Peyer's patch (tissue), 4 donors: Measurements from ENCODE around the gene EPHB1. TPM values are rescaled to one million over a fixed set of nuclear protein-coding genes. Genes with fewer than 3 reads are reported as not detected.
A peak's percentile ranks its signal among the peaks of the same experiment; 100 is the strongest.

Experiments used
- DNase-seq, 3 donors: peaks; one replicate each; pipeline ENCODE4 v3.0.0-alpha.2; 2017 to 2019
- H3K27ac ChIP-seq, 4 donors: fragments of 200-600 bp; sonication (generic); one replicate each; pipeline ENCODE4 v1.5.1; 2016 to 2019
- H3K27me3 ChIP-seq, 2 donors: fragments of 200-600 bp; sonication (generic); one replicate each; pipeline ENCODE4 v1.5.1; 2019
- H3K36me3 ChIP-seq, 3 donors: fragments of 200-600 bp; sonication (generic); one replicate each; pipeline ENCODE4 v1.5.1; 2016 to 2019
- H3K4me1 ChIP-seq, 4 donors: fragments of 200-600 bp; sonication (generic); one replicate each; pipeline ENCODE4 v1.5.1; 2016 to 2019
- H3K4me3 ChIP-seq, 4 donors: fragments of 200-600 bp; sonication (generic); 1 replicate in 3 of 4; 2 replicates in 1 of 4; pipeline ENCODE4 v1.5.1; 2016 to 2019; ENCODE audit warnings: mild to moderate bottlenecking in 1 of 4
- H3K9me3 ChIP-seq, 4 donors: fragments of 200-600 bp; sonication (generic); one replicate each; pipeline ENCODE4 v1.5.1; 2016 to 2019; ENCODE audit warnings: mild to moderate bottlenecking in 1 of 4
- POLR2A ChIP-seq, 2 donors: fragments of 450-650 bp; IDR thresholded peaks; one replicate each; pipeline ENCODE4 v1.5.1; 2017; ENCODE audit warnings: antibody characterized with exemption in 2 of 2, mild to moderate bottlenecking in 2 of 2, moderate library complexity in 2 of 2
- total RNA-seq, 4 donors: library from RNA; depleted of rRNA; stranded (reverse); fragments of >200 nt; gene quantifications; one replicate each; pipeline ENCODE4 v1.1.0, GENCODE V29; 2016
- TF ChIP-seq, protein P1 (sequence below), 6 experiments: fragments of 450-650 bp in 4 of 6; fragments of 200-600 bp in 2 of 6; sonication (generic) in 1 of 6; IDR thresholded peaks; one replicate each; pipeline ENCODE4 v1.5.1; 2017 to 2019; ENCODE audit warnings: antibody characterized with exemption in 6 of 6, mild to moderate bottlenecking in 3 of 6, moderate library complexity in 1 of 6

The EPHB1 gene
- total RNA-seq, 4 donors from 2014 or later: 0.18 to 3.2 (median 0.68) TPM

DNA sequence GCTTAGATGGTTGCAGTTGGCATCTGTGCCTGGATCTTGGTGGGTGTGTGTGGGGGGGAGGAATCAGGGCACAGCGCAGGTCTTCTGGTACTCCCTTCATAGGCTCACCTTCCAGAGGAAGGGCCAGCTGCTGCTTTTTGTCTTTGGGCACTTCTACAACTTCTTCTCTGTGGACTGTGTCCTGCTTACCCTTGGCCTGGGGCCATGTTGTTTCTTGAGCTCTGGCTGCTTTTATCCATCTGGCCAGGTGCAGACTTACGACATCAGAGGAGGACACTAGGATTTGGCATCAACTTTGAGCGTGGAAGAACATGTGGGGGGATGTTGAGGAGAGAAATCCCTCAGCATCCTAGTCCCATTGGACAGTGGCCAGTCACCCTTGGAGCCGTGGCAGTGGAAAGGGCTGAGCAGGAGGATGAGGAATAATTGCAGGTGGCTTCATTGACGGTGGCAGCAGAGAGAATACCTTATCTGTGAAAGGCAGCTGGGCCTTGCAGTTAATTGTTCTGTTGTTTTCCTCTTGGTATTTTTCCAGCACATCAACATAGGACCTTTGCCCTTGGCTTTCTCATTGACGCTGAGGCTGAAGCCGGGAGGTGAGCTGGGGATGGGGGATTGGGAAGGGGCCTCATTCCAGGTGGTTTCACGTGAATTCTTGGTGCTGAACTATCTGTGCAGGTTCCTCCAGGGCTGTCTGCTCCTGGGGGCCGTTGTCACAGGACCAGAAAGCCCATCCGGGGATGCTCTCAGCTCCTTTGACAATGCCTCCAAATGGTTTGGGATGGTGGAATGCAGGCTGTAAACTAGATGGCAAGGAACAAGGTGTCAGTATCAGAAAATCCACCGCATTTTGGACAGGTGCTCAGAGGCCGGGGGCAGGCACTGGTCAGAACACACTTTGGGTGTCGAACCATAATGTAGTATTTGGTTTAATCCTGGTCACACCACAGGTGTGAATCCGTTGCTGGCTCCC is 9.7 kb downstream of the EPHB1 start:
- Histone ChIP-seq H3K9me3 (no peaks in the 10 kb centered on the region), H3K27me3 (no peaks in the 10 kb centered on the region), H3K4me1 (no peaks in the 10 kb centered on the region), H3K36me3 (no peaks in the 10 kb centered on the region), H3K27ac (no peak overlapping the region), H3K4me3 (no peak overlapping the region)
- DNase-seq: no peak
- TF ChIP-seq, protein P1, sequence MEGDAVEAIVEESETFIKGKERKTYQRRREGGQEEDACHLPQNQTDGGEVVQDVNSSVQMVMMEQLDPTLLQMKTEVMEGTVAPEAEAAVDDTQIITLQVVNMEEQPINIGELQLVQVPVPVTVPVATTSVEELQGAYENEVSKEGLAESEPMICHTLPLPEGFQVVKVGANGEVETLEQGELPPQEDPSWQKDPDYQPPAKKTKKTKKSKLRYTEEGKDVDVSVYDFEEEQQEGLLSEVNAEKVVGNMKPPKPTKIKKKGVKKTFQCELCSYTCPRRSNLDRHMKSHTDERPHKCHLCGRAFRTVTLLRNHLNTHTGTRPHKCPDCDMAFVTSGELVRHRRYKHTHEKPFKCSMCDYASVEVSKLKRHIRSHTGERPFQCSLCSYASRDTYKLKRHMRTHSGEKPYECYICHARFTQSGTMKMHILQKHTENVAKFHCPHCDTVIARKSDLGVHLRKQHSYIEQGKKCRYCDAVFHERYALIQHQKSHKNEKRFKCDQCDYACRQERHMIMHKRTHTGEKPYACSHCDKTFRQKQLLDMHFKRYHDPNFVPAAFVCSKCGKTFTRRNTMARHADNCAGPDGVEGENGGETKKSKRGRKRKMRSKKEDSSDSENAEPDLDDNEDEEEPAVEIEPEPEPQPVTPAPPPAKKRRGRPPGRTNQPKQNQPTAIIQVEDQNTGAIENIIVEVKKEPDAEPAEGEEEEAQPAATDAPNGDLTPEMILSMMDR (IDR thresholded peaks at IDR 0.05): no peak
- no peak for TF ChIP-seq POLR2A (IDR thresholded peaks at IDR 0.05)

DNA sequence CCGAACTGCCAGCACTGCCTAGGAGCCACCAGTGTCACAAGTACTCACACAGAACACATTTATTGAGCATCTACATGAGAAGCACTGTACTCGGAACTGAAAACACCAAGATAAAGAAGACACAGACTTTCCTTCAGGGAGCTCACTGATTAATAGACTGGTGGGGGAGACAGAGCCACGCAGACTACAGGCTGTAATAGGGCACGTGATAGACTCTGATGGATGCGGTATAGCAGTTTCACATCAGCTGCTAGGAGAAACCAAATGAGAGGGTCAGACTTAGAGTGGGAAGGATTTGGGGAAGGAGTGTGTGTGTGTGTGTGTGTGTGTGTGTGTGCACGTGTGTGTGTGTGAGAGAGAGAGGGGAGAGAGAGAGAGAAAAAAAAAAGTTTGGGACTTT is 12.1 kb downstream of the EPHB1 start:
- Histone ChIP-seq H3K27ac (no peak overlapping the region), H3K36me3 (no peaks in the 10 kb centered on the region), H3K4me3 (no peak overlapping the region), H3K4me1 (no peaks in the 10 kb centered on the region), H3K9me3 (no peaks in the 10 kb centered on the region), H3K27me3 (no peaks in the 10 kb centered on the region)
- TF ChIP-seq, protein P1 (IDR thresholded peaks at IDR 0.05): no peak
- TF ChIP-seq POLR2A (IDR thresholded peaks at IDR 0.05): no peak
- DNase-seq: no peak

DNA sequence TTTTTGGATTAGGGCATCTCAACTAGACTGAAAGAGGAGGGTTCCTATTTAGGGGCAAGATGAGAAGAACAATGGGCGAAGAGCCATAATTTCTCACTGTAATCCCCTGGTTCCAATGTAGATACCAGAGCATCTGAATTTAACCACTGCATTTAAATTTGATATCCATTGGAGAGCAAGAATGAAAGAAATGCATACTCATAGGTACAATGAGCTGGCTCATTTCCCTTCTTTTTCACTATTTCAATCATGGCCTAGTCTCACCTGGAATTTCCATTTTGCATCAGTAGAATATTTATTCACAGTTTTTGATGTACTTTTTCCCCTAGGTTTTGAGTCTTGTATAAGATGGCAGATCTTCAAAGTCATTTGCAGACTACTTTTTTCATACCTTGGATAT is 13.8 kb downstream of the EPHB1 start:
- H3K4me3 ChIP-seq: no peak overlapping the region
- no peak for TF ChIP-seq POLR2A (IDR thresholded peaks at IDR 0.05)
- TF ChIP-seq, protein P1 (IDR thresholded peaks at IDR 0.05): no peak
- H3K36me3 ChIP-seq: no peaks in the 10 kb centered on the region
- no peaks in the 10 kb centered on the region for H3K27me3 ChIP-seq
- no peaks in the 10 kb centered on the region for H3K9me3 ChIP-seq
- no peak overlapping the region for H3K27ac ChIP-seq
- no peaks in the 10 kb centered on the region for H3K4me1 ChIP-seq
- DNase-seq: no peak

DNA sequence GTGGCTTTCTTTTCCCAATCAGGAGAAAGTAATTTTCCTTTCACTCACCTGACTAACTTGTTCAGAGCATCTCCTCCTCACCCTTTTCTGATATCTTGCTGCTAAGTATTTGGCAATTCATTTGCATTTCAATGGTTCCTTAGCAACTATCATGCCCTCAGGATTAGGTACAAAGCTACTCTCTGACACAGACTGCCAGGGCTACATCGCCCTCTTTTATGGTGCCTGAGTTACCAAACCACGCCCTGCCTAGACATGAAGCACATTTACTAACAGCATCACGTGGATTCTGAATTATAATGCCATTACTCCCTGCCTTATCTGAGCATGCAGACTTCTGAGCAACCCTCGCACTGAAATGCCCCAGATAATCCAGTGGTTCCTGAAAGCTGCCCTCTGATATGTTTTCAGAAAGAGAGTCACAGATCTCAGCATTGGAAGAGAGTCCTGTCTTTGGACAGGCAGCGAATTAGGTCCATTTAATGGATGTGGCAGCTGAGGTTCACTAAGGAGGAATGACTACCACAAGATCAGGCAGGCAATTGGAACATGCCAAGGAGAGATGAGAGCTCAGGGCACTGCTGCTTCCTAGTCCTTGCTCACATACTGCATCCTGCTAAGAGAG is 14.5 kb downstream of the EPHB1 start:
- TF ChIP-seq POLR2A (IDR thresholded peaks at IDR 0.05): no peak
- Histone ChIP-seq H3K4me3 (no peak overlapping the region), H3K9me3 (no peaks in the 10 kb centered on the region), H3K27me3 (no peaks in the 10 kb centered on the region), H3K4me1 (no peaks in the 10 kb centered on the region), H3K36me3 (no peaks in the 10 kb centered on the region), H3K27ac (no peak overlapping the region)
- DNase-seq: peak in 1 of 3 donors; percentile 69

DNA sequence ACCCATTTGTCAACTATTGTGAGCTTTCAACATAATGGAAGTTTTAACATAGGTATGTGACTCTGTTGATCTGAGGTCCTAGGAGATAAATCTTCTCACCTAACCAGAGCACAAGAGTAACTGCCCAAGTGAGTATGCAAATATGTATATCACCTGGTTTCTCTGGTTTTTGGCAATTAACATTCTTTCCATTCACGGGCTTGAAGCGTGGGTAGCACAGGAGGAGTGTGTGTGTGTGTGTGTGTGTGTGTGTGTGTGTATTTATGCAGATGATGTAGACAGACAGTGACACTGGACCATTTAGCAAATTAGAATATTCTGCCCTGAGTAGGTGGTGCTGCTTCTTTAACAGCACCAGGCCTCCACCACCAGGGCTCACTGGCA is 15.0 kb downstream of the EPHB1 start:
- H3K36me3 ChIP-seq: no peaks in the 10 kb centered on the region
- no peaks in the 10 kb centered on the region for H3K9me3 ChIP-seq
- H3K27me3 ChIP-seq: no peaks in the 10 kb centered on the region
- no peak for TF ChIP-seq POLR2A (IDR thresholded peaks at IDR 0.05)
- TF ChIP-seq, protein P1 (IDR thresholded peaks at IDR 0.05): no peak
- H3K4me3 ChIP-seq: no peak overlapping the region
- no peaks in the 10 kb centered on the region for H3K4me1 ChIP-seq
- no peak for DNase-seq
- no peak overlapping the region for H3K27ac ChIP-seq

DNA sequence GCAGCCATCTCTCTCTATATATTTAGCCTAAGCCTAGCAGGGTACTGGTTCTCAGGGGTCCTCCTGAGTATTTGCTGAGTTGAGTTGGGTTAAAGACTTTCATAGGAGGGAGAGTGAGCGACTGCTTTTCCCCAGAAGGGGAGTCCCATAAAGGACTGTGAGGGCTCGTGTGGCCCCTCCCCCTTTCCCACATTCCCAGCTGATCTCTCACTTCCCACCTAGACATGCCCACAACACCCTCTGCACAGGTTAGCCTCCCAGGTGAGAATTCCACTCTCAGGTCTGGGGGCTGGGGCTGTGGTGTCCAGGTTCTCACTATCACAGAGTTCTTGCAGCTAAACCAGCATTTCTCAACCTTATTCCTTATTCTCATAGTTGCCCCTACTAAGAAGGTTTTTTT is 15.8 kb downstream of the EPHB1 start:
- no peak overlapping the region for H3K27ac ChIP-seq
- TF ChIP-seq, protein P1 (IDR thresholded peaks at IDR 0.05): no peak
- no peak for TF ChIP-seq POLR2A (IDR thresholded peaks at IDR 0.05)
- no peak for DNase-seq
- H3K9me3 ChIP-seq: no peaks in the 10 kb centered on the region
- no peaks in the 10 kb centered on the region for H3K36me3 ChIP-seq
- no peak overlapping the region for H3K4me3 ChIP-seq
- H3K27me3 ChIP-seq: no peaks in the 10 kb centered on the region
- no peaks in the 10 kb centered on the region for H3K4me1 ChIP-seq
